HG03378 (cell line): ENCODE measurements around the gene USH1C.

ENCODE experiments used
- ATAC-seq: cut with Tn5 transposase; IDR thresholded peaks from one replicate; pipeline ENCODE4 v1.9.1; 2021; ENCODE audit warnings: mild to moderate bottlenecking, moderate library complexity; ENCODE audit not compliant: unreplicated experiment

The USH1C gene

DNA sequence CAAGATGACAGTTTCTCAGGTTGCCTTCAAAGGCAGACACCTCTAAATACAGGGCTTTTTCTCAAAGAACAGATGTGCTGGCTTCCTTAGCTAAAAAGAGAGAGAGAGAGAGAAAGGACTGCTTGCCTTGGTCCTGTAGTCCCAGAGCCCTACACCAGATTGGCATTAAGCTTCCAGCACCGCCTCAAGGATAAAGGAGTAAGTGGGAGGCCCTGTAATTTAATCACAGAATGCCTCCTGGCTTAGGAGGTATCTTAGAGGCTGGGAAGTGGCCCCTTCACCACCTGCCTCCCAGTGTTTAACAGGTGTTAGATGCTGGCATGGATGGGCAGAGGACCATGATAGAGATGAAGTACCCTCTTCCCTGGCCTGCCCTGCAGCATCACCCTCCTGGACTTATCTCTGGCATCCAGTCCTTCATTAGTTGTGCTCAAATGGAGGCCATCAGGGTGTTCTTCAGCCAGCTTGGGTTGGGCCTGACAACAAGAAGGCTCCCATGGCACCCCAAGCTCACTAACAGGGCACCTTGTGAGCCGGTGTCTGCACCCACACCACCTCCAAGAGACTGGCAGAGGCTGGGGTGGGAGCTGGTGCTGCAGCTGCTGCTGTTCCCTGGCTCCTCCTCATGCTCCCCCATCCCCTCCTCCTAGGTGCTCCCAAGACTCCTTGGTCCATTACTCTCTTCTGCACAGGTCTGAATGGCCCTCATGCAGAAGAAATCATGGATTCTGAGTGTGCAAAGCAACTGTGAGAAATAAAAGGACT lies 100.1 kb downstream of the USH1C start:
- no peak for ATAC-seq
